Activated CD4-positive, alpha-beta T cell treated with anti-CD3 and anti-CD28 coated beads, Interleukin-2, amount 50 U/mL, for 4 hours (primary cell): Measurements from ENCODE around the gene CENPK.
"Not testable (repeated sequence)": the region's sequence is repeated elsewhere in the genome, so short reads cannot be mapped to it uniquely, and the experiment has no call there.

ENCODE experiments used
- DNase-seq, 2 experiments: peaks; one replicate each; pipeline ENCODE4 v3.0.0-alpha.2; 2020

The CENPK gene

GRCh38 chr5:65506961-65507360, 56.0 kb downstream of the CENPK start:
- DNase-seq, result no peak

GRCh38 chr5:65489119-65489518, 73.8 kb downstream of the CENPK start:
- DNase-seq, result no peak

- not testable (repeated sequence) for DNase-seq
Observed at GRCh38 chr5:65488038-65488687, 74.8 kb downstream of the CENPK start.

GRCh38 chr5:65486803-65487202, 76.2 kb downstream of the CENPK start:
- not testable (repeated sequence) for DNase-seq

GRCh38 chr5:65485405-65485804, 77.6 kb downstream of the CENPK start:
- no peak for DNase-seq

- DNase-seq, result no peak
Observed at GRCh38 chr5:65483546-65484346, 79.2 kb downstream of the CENPK start.

- no peak for DNase-seq
Observed at GRCh38 chr5:65482736-65483545, 80.0 kb downstream of the CENPK start.

- no peak for DNase-seq
Observed at GRCh38 chr5:65482296-65482735, 80.7 kb downstream of the CENPK start.

- peak; percentile 72 to 73 for DNase-seq
Observed at GRCh38 chr5:65481635-65482295, 81.2 kb downstream of the CENPK start, which contains the start of gene ADAMTS6. TSS of gene ADAMTS6 (minus strand) at chr5:65481920. CDS start at chr5:65473673, 8,247 bp downstream.

- no peak for DNase-seq
Observed at GRCh38 chr5:65481171-65481581, 81.8 kb downstream of the CENPK start.

GRCh38 chr5:65480306-65480865, 82.6 kb downstream of the CENPK start:
- DNase-seq, result peak in 1 of 2 experiments; percentile 12

- no peak for DNase-seq
Observed at GRCh38 chr5:65479527-65479926, 83.4 kb downstream of the CENPK start.

- DNase-seq, result no peak
Observed at GRCh38 chr5:65478336-65478735, 84.6 kb downstream of the CENPK start.

- no peak for DNase-seq
Observed at GRCh38 chr5:65475895-65476294, 87.1 kb downstream of the CENPK start.

- DNase-seq, result no peak
Observed at GRCh38 chr5:65475336-65475735, 87.6 kb downstream of the CENPK start.

GRCh38 chr5:65474130-65474711, 88.7 kb downstream of the CENPK start:
- no peak for DNase-seq

- no peak for DNase-seq
Observed at GRCh38 chr5:65468633-65469032, 94.3 kb downstream of the CENPK start.
